MCF 10A (cell line): ENCODE measurements around the gene ZNF428. TPM values are rescaled to one million over a fixed set of nuclear protein-coding genes. Genes with fewer than 3 reads are reported as not detected.

Experiments
- BruUV-seq: library from RNA; stranded (reverse); fragments of 400-500 nt; replicated peaks from 2 replicates; lab custom pipeline; 2021; lab: Mats Ljungman, UMichigan
- CTCF ChIA-PET: fragments of 300-600 bp; sonication (Branson Sonifier 250); formaldehyde crosslinking; extraction: SDS; loops from one replicate; lab custom pipeline; 2021; ENCODE audit warnings: antibody characterized with exemption, inconsistent platforms; lab: Yijun Ruan, JAX
- POLR2A ChIA-PET: fragments of 300-600, 350-650 bp; sonication (Branson Sonifier 250); formaldehyde crosslinking; extraction: SDS; loops from one replicate; lab custom pipeline; 2020; ENCODE audit warnings: antibody characterized with exemption, inconsistent platforms; lab: Yijun Ruan, JAX
- DNase-seq: peaks from one replicate; pipeline ENCODE4 v3.0.0-alpha.2; 2018; ENCODE audit not compliant: unreplicated experiment
- H3K27ac Mint-ChIP-seq: one replicate; pipeline ENCODE4 v1.8.0; 2022; ENCODE audit warnings: mild to moderate bottlenecking, low read depth, mixed read lengths; ENCODE audit not compliant: unreplicated experiment
- H3K27me3 Mint-ChIP-seq: one replicate; pipeline ENCODE4 v1.8.0; 2022; ENCODE audit warnings: mixed read lengths; ENCODE audit not compliant: insufficient read depth, unreplicated experiment
- H3K36me3 Mint-ChIP-seq: one replicate; pipeline ENCODE4 v1.8.0; 2022; ENCODE audit warnings: mild to moderate bottlenecking, moderate library complexity, mixed read lengths; ENCODE audit not compliant: insufficient read depth, unreplicated experiment
- H3K4me1 Mint-ChIP-seq: one replicate; pipeline ENCODE4 v1.8.0; 2022; ENCODE audit warnings: mixed read lengths; ENCODE audit not compliant: insufficient read depth, unreplicated experiment
- H3K4me3 Mint-ChIP-seq: one replicate; pipeline ENCODE4 v1.8.0; 2022; ENCODE audit warnings: mild to moderate bottlenecking, moderate library complexity, mixed read lengths; ENCODE audit not compliant: unreplicated experiment
- H3K9me3 Mint-ChIP-seq: one replicate; pipeline ENCODE4 v1.8.0; 2022; ENCODE audit warnings: mixed read lengths; ENCODE audit not compliant: unreplicated experiment
- CTCF ChIP-seq: fragments of 200-600 bp; IDR thresholded peaks from one replicate; pipeline ENCODE4 v1.8.0; 2022; ENCODE audit warnings: antibody characterized with exemption, mild to moderate bottlenecking; ENCODE audit not compliant: unreplicated experiment
- intact Hi-C: fragments of 100-400 bp; cut with micrococcal nuclease; formaldehyde crosslinking; loops from 2 replicates; pipeline ENCODE4 v1.14.1; 2022
- total RNA-seq: library from RNA; stranded (reverse); gene quantifications from 2 replicates; pipeline ENCODE4 v1.2.3, GENCODE V29; 2022

Gene ZNF428
- total RNA-seq, 1 experiment from 2014 or later = 23.3 TPM

- peaks cover 21% of the 10 kb centered on the region for H3K27me3 Mint-ChIP-seq
- ChIA-PET POLR2A (interaction anchor here (1.0 to 1.3 kb wide), 2 partner anchors 15 to 38 kb away, joined by 5 read pairs; partner anchors contain the start of genes IRGQ, ZNF428 and ZNF576), CTCF (interaction anchor here (0.6 to 1.0 kb wide), 3 partner anchors 28 to 584 kb away, joined by 3 read pairs; no protein-coding TSS in a partner anchor)
- H3K27ac Mint-ChIP-seq = no peak overlapping the region
- H3K4me3 Mint-ChIP-seq = no peak overlapping the region
- H3K4me1 Mint-ChIP-seq = peaks cover 14% of the 10 kb centered on the region
- intact Hi-C loops = no loop called here
- H3K9me3 Mint-ChIP-seq = no peaks in the 10 kb centered on the region
- H3K36me3 Mint-ChIP-seq = no peaks in the 10 kb centered on the region
- no peak for DNase-seq
- no TSS peak for BruUV-seq
- TF ChIP-seq CTCF = no peak
These were observed 15.1 kb upstream of the ZNF428 start for GRCh38 chr19:43634506-43634871.

- no TSS peak for BruUV-seq
- peaks cover 17% of the 10 kb centered on the region for H3K27me3 Mint-ChIP-seq
These were observed 14.6 kb upstream of the ZNF428 start for GRCh38 chr19:43634068-43634467.

GRCh38 chr19:43633520-43633919 is 14.1 kb upstream of the ZNF428 start:
- H3K4me3 Mint-ChIP-seq = no peak overlapping the region
- H3K27me3 Mint-ChIP-seq = peaks cover 12% of the 10 kb centered on the region
- ChIA-PET POLR2A (interaction anchor here (1.0 to 1.3 kb wide), 2 partner anchors 14 to 37 kb away, joined by 5 read pairs; partner anchors contain the start of genes IRGQ, ZNF428 and ZNF576), CTCF (no interaction called here)
- intact Hi-C loops = no loop called here
- H3K36me3 Mint-ChIP-seq = no peaks in the 10 kb centered on the region
- no peak overlapping the region for H3K27ac Mint-ChIP-seq
- H3K4me1 Mint-ChIP-seq = peaks cover 5% of the 10 kb centered on the region
- TF ChIP-seq CTCF = no peak
- no peaks in the 10 kb centered on the region for H3K9me3 Mint-ChIP-seq
- BruUV-seq = no TSS peak
- no peak for DNase-seq

More at GRCh38 chr19:43634068-43634467, 14.6 kb upstream of the ZNF428 start:
- H3K27ac Mint-ChIP-seq = no peak overlapping the region
- POLR2A ChIA-PET = interaction anchor here (1.0 to 1.3 kb wide), 2 partner anchors 14 to 38 kb away, joined by 5 read pairs; partner anchors contain the start of genes IRGQ, ZNF428 and ZNF576
- no peak for DNase-seq
- intact Hi-C loops = no loop called here
- peaks cover 11% of the 10 kb centered on the region for H3K4me1 Mint-ChIP-seq
- H3K9me3 Mint-ChIP-seq = no peaks in the 10 kb centered on the region
- H3K36me3 Mint-ChIP-seq = no peaks in the 10 kb centered on the region
- no peak overlapping the region for H3K4me3 Mint-ChIP-seq
- CTCF ChIA-PET = interaction anchor here (0.6 to 1.0 kb wide), 2 partner anchors 28 to 106 kb away, joined by 3 read pairs; no protein-coding TSS in a partner anchor
- no peak for TF ChIP-seq CTCF

GRCh38 chr19:43631491-43631890 is 12.1 kb upstream of the ZNF428 start:
- DNase-seq = no peak
- CTCF ChIA-PET = no interaction called here
- H3K27me3 Mint-ChIP-seq = no peaks in the 10 kb centered on the region
- POLR2A ChIA-PET = interaction anchor here (0.6 to 0.7 kb wide), 2 partner anchors 13 to 178 kb away, joined by 3 read pairs; no protein-coding TSS in a partner anchor
- no peak overlapping the region for H3K4me3 Mint-ChIP-seq
- no TSS peak for BruUV-seq
- TF ChIP-seq CTCF = no peak
- no peaks in the 10 kb centered on the region for H3K9me3 Mint-ChIP-seq
- no peaks in the 10 kb centered on the region for H3K36me3 Mint-ChIP-seq
- H3K27ac Mint-ChIP-seq = no peak overlapping the region
- peaks cover 5% of the 10 kb centered on the region for H3K4me1 Mint-ChIP-seq
- intact Hi-C loops = no loop called here
